HEK293 (cell line): ENCODE results near the gene ZNF565.

Experiments used
- CTCF ChIA-PET: fragments of 350-600 bp; formaldehyde crosslinking; extraction: SDS; loops from one replicate; lab custom pipeline; 2021; ENCODE audit warnings: antibody characterized with exemption; lab: Yijun Ruan, JAX
- POLR2A ChIA-PET: fragments of 300-600 bp; formaldehyde crosslinking; extraction: SDS; loops from one replicate; lab custom pipeline; 2020; ENCODE audit warnings: antibody characterized with exemption, inconsistent platforms; lab: Yijun Ruan, JAX
- H3K27ac ChIP-seq: fragments of 200-500 bp; sonication (Bioruptor generic); 2 replicates; pipeline ENCODE4 v1.5.1; 2014; ENCODE audit warnings: low read depth, low read length, control low read depth, inconsistent platforms; ENCODE audit errors: extremely low read depth
- H3K36me3 ChIP-seq, 2 experiments: fragments of 200-500 bp in 1 of 2; sonication (Bioruptor generic) in 1 of 2; 1 replicate in 1 of 2; 2 replicates in 1 of 2; pipeline ENCODE4 v1.5.1; 2014 to 2017; ENCODE audit warnings: inconsistent platforms in 2 of 2, low read length in 2 of 2; ENCODE audit not compliant: control insufficient read depth in 2 of 2, insufficient read depth in 1 of 2
- H3K4me1 ChIP-seq: fragments of 200-500 bp; sonication (Bioruptor generic); 2 replicates; pipeline ENCODE4 v1.5.1; 2014; ENCODE audit warnings: mild to moderate bottlenecking, low read length, inconsistent platforms; ENCODE audit not compliant: control insufficient read depth, insufficient read depth
- H3K4me3 ChIP-seq: 2 replicates; pipeline ENCODE4 v1.5.1; 2011; ENCODE audit warnings: low read depth, mild to moderate bottlenecking, control low read depth, low read length, moderate library complexity
- H3K9me3 ChIP-seq: fragments of 200-500 bp; sonication (Bioruptor generic); 2 replicates; pipeline ENCODE4 v1.5.1; 2014; ENCODE audit warnings: low read depth, low read length, inconsistent platforms; ENCODE audit not compliant: control insufficient read depth, insufficient read depth
- AEBP2 ChIP-seq: fragments of 450-650 bp; formaldehyde crosslinking; IDR thresholded peaks from 2 replicates; pipeline ENCODE4 v1.5.1; 2016; ENCODE audit warnings: missing biosample characterization, missing genetic modification characterization, borderline replicate concordance
- FEZF1 ChIP-seq: fragments of 450-650 bp; formaldehyde crosslinking; IDR thresholded peaks from 2 replicates; pipeline ENCODE4 v1.5.1; 2016; ENCODE audit warnings: missing biosample characterization, missing genetic modification characterization
- KLF8 ChIP-seq: fragments of 450-650 bp; formaldehyde crosslinking; IDR thresholded peaks from 2 replicates; pipeline ENCODE4 v1.5.1; 2016; ENCODE audit warnings: missing biosample characterization, missing genetic modification characterization
- KLF9 ChIP-seq: fragments of 450-650 bp; formaldehyde crosslinking; IDR thresholded peaks from 2 replicates; pipeline ENCODE4 v1.5.1; 2016; ENCODE audit warnings: missing biosample characterization, missing genetic modification characterization, low read depth
- PRDM6 ChIP-seq: fragments of 450-650 bp; formaldehyde crosslinking; IDR thresholded peaks from 2 replicates; pipeline ENCODE4 v1.5.1; 2017; ENCODE audit warnings: missing biosample characterization, missing genetic modification characterization
- REPIN1 ChIP-seq: fragments of 450-650 bp; formaldehyde crosslinking; IDR thresholded peaks from 2 replicates; pipeline ENCODE4 v1.5.1; 2017; ENCODE audit warnings: missing biosample characterization, missing genetic modification characterization, low read depth
- SP2 ChIP-seq: fragments of 450-650 bp; formaldehyde crosslinking; IDR thresholded peaks from 2 replicates; pipeline ENCODE4 v1.5.1; 2016; ENCODE audit warnings: missing biosample characterization, missing genetic modification characterization
- TRIM28 ChIP-seq: IDR thresholded peaks from 2 replicates; pipeline ENCODE4 v1.6.1; 2011; ENCODE audit warnings: low read length, control low read depth, borderline replicate concordance
- ZBTB20 ChIP-seq: fragments of 450-650 bp; formaldehyde crosslinking; IDR thresholded peaks from 2 replicates; pipeline ENCODE4 v1.5.1; 2016; ENCODE audit warnings: missing biosample characterization, missing genetic modification characterization
- ZBTB44 ChIP-seq: fragments of 450-650 bp; IDR thresholded peaks from 2 replicates; pipeline ENCODE4 v1.5.1; 2018; ENCODE audit warnings: missing biosample characterization, mild to moderate bottlenecking, missing genetic modification characterization
- ZEB2 ChIP-seq: fragments of 450-650 bp; formaldehyde crosslinking; IDR thresholded peaks from 2 replicates; pipeline ENCODE4 v1.5.1; 2016; ENCODE audit warnings: missing biosample characterization, missing genetic modification characterization
- ZFHX2 ChIP-seq: fragments of 450-650 bp; formaldehyde crosslinking; conservative IDR thresholded peaks from 2 replicates; pipeline ENCODE4 v1.5.1; 2016; ENCODE audit warnings: missing biosample characterization, missing genetic modification characterization
- ZNF10 ChIP-seq: fragments of 450-650 bp; formaldehyde crosslinking; IDR thresholded peaks from 2 replicates; pipeline ENCODE4 v1.5.1; 2017; ENCODE audit warnings: missing biosample characterization, missing genetic modification characterization
- ZNF133 ChIP-seq: fragments of 450-650 bp; formaldehyde crosslinking; IDR thresholded peaks from 2 replicates; pipeline ENCODE4 v1.5.1; 2016; ENCODE audit warnings: missing biosample characterization, missing genetic modification characterization
- ZNF155 ChIP-seq: fragments of 450-650 bp; formaldehyde crosslinking; IDR thresholded peaks from 2 replicates; pipeline ENCODE4 v1.5.1; 2016; ENCODE audit warnings: missing biosample characterization, missing genetic modification characterization
- ZNF157 ChIP-seq: fragments of 450-650 bp; formaldehyde crosslinking; IDR thresholded peaks from 2 replicates; pipeline ENCODE4 v1.5.1; 2016; ENCODE audit warnings: missing biosample characterization, missing genetic modification characterization
- ZNF16 ChIP-seq: fragments of 450-650 bp; formaldehyde crosslinking; IDR thresholded peaks from 2 replicates; pipeline ENCODE4 v1.5.1; 2016; ENCODE audit warnings: low read depth, missing biosample characterization, missing genetic modification characterization
- ZNF174 ChIP-seq: fragments of 450-650 bp; formaldehyde crosslinking; IDR thresholded peaks from 2 replicates; pipeline ENCODE4 v1.5.0; 2017; ENCODE audit warnings: missing biosample characterization, mild to moderate bottlenecking, missing genetic modification characterization
- ZNF24 ChIP-seq: fragments of 450-650 bp; formaldehyde crosslinking; IDR thresholded peaks from 2 replicates; pipeline ENCODE4 v1.5.1; 2016; ENCODE audit warnings: missing biosample characterization, missing genetic modification characterization
- ZNF362 ChIP-seq: fragments of 450-650 bp; formaldehyde crosslinking; IDR thresholded peaks from 2 replicates; pipeline ENCODE4 v1.5.1; 2016; ENCODE audit warnings: missing biosample characterization, missing genetic modification characterization
- ZNF398 ChIP-seq: fragments of 450-650 bp; formaldehyde crosslinking; IDR thresholded peaks from 2 replicates; pipeline ENCODE4 v1.5.1; 2017; ENCODE audit warnings: missing biosample characterization, missing genetic modification characterization
- ZNF473 ChIP-seq: fragments of 450-650 bp; formaldehyde crosslinking; IDR thresholded peaks from 2 replicates; pipeline ENCODE4 v1.5.1; 2017; ENCODE audit warnings: missing biosample characterization, missing genetic modification characterization
- ZNF501 ChIP-seq: fragments of 450-650 bp; formaldehyde crosslinking; IDR thresholded peaks from 2 replicates; pipeline ENCODE4 v1.5.1; 2016; ENCODE audit warnings: missing biosample characterization, missing genetic modification characterization
- ZNF596 ChIP-seq: fragments of 450-650 bp; IDR thresholded peaks from 2 replicates; pipeline ENCODE4 v1.5.0; 2018; ENCODE audit warnings: missing biosample characterization, mild to moderate bottlenecking, missing genetic modification characterization, moderate library complexity
- ZNF623 ChIP-seq: fragments of 450-650 bp; formaldehyde crosslinking; IDR thresholded peaks from 2 replicates; pipeline ENCODE4 v1.5.1; 2016; ENCODE audit warnings: missing biosample characterization, missing genetic modification characterization
- ZNF629 ChIP-seq: fragments of 450-650 bp; formaldehyde crosslinking; IDR thresholded peaks from 2 replicates; pipeline ENCODE4 v1.5.1; 2017; ENCODE audit warnings: missing biosample characterization, missing genetic modification characterization
- ZNF654 ChIP-seq: fragments of 450-650 bp; formaldehyde crosslinking; IDR thresholded peaks from 2 replicates; pipeline ENCODE4 v1.5.1; 2016; ENCODE audit warnings: low read depth, missing biosample characterization, missing genetic modification characterization

Gene ZNF565

GRCh38 chr19:36172852-36173251 is 41.6 kb downstream of the ZNF565 start:
- H3K4me1 ChIP-seq, result peaks cover 24% of the 10 kb centered on the region
- H3K36me3 ChIP-seq, result no peaks in the 10 kb centered on the region; a peak in 1 of 3 replicates
- CTCF ChIA-PET, result interaction anchor here (0.6 to 12.3 kb wide), 4 partner anchors 33 to 224 kb away, joined by 3 to 289 read pairs (median 21); partner anchors contain the start of gene CAPNS1
- H3K4me3 ChIP-seq, result no peak overlapping the region
- TF ChIP-seq ZBTB44 (tag by site-specific recombination) (no peak), ZNF362 (peak; percentile 76; the same call in 1 of the 2 replicates), TRIM28 (no peak), KLF8 (tag by site-specific recombination) (no peak)
- TF ChIP-seq, all 188 proteins: peak for 1
- POLR2A ChIA-PET, result interaction anchor here (0.6 to 1.6 kb wide), 5 partner anchors 45 to 1334 kb away, joined by 3 to 8 read pairs (median 5); partner anchors contain the start of genes POLR2I and ZNF793
- no peaks in the 10 kb centered on the region; the same call in none of the 2 replicates for H3K9me3 ChIP-seq
- H3K27ac ChIP-seq, result no peak overlapping the region

- no peak overlapping the region for H3K4me3 ChIP-seq
- peak overlapping the region; percentile 92 for H3K27ac ChIP-seq
- peaks cover 28% of the 10 kb centered on the region for H3K4me1 ChIP-seq
- ChIA-PET POLR2A (interaction anchor here (0.7 to 6.2 kb wide), 9 partner anchors 29 to 200 kb away, joined by 3 to 64 read pairs (median 7); partner anchors contain the start of genes ALKBH6, CAPNS1, POLR2I and TBCB), CTCF (interaction anchor here (0.6 to 12.3 kb wide), 18 partner anchors 10 to 287 kb away, joined by 3 to 289 read pairs (median 4); partner anchors contain the start of genes POLR2I, TBCB and WDR62)
- no peaks in the 10 kb centered on the region for H3K9me3 ChIP-seq
- peaks cover 0 to 13% of the 10 kb centered on the region in 2 experiments; a peak in 1 of 3 replicates for H3K36me3 ChIP-seq
- TF ChIP-seq ZNF596 (tag by site-specific recombination) (peak; percentile 90), ZNF133 (tag by site-specific recombination) (no peak), KLF9 (tag by site-specific recombination) (no peak), ZEB2 (tag by site-specific recombination) (peak; percentile 75), ZNF174 (tag by site-specific recombination) (no peak), AEBP2 (tag by site-specific recombination) (no peak), SP2 (tag by site-specific recombination) (peak; percentile 8; the same call in 1 of the 2 replicates), FEZF1 (tag by site-specific recombination) (peak; percentile 87), ZNF398 (peak; percentile 83), ZBTB20 (peak; percentile 77), REPIN1 (tag by site-specific recombination) (no peak), ZFHX2 (tag by site-specific recombination) (no peak), PRDM6 (peak; percentile 87), ZNF623 (tag by site-specific recombination) (no peak), ZNF10 (peak; percentile 87; the same call in 1 of the 2 replicates), ZNF157 (tag by site-specific recombination) (no peak), ZNF155 (tag by site-specific recombination) (no peak), ZNF654 (tag by site-specific recombination) (no peak), ZNF24 (tag by site-specific recombination) (peak; percentile 84; the same call in 1 of the 2 replicates), ZNF629 (tag by site-specific recombination) (peak; percentile 84), ZNF16 (tag by site-specific recombination) (no peak), KLF8 (tag by site-specific recombination) (peak; percentile 97), ZNF473 (tag by site-specific recombination) (no peak), ZNF501 (tag by site-specific recombination) (peak; percentile 89)
Measured at GRCh38 chr19:36169084-36169760, 45.2 kb downstream of the ZNF565 start.
